ENCODE results near the gene FCSK. TPM values are rescaled to one million over a fixed set of nuclear protein-coding genes. Genes with fewer than 3 reads are reported as not detected.

Gene FCSK
- total RNA-seq, 3 donors from 2014 or later (not counting 1 experiment from before 2014, with no cell fraction given) = 28.5 to 33.0 (median 29.6) TPM

DNA sequence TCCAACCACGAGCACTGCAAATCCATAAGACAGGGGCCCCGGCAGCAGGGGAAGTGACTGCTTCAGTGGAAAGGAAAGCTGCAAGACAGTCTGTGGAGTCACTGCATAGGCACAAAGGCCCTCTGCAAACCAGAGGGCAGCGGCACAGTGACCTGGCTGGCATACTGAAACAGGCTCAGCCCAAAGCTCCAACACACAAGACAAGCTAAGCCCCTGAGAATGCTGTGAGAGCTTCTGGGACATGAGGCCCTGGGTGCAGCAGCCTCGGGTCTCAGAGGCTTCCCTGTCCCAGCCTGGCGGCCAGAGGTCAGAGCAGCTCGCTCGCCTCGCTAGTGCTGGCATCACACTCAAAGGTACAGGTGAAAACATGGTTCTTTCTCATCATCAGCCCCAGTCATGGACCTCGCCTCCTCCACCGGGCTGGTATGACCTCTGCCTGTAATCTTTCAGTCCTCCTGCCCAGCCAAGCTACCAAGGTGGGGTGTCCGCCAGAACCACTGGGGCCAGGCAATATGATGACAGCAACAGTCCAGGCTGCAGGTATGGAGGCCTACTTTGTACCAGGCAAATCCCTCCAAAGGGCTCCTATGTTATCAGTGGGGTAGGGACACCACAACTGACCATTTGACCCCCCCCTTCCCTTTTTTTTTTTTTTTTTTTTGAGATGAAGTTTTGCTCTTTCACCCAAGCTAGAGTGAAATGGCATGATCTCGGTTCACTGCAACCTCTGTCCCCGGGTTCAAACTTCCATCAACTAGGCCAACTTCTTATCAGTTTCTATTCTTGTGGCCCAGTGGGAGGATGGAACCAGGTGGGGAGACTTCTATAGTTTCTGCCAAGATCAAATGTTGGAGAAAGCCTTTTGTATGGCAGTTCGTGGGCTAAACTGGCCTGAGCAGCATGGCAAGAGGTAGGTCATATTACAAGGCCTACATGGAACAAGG, 34.7 kb upstream of the FCSK start:
- no peaks in the 10 kb centered on the region for H3K9me3 Mint-ChIP-seq
- Histone ChIP-seq H3K4me3 (ENCODE audit: low read length) (no peak overlapping the region), H3K36me3 (ENCODE audit: control insufficient read depth, insufficient read depth, low read length) (peaks cover 2% of the 10 kb centered on the region), H3K9me3 (ENCODE audit: control insufficient read depth, insufficient read depth, low read length) (no peaks in the 10 kb centered on the region), H3K4me1 (ENCODE audit: control insufficient read depth, insufficient read depth, low read length) (peaks cover 15% of the 10 kb centered on the region), H3K27ac (ENCODE audit: low read length) (no peak overlapping the region), H3K27me3 (ENCODE audit: control insufficient read depth, insufficient read depth, low read length) (no peaks in the 10 kb centered on the region)
- no peak overlapping the region for H3K4me3 Mint-ChIP-seq
- H3K36me3 Mint-ChIP-seq = no peaks in the 10 kb centered on the region
- H3K27ac Mint-ChIP-seq = no peak overlapping the region
- ATAC-seq (no peak), DNase-seq (no peak)
- intact Hi-C loops (cut with micrococcal nuclease) = no loop called here
- 87% methylated on average over 14 of the region's 14 CpGs for WGBS (ENCODE audit: insufficient coverage)
- no peak for TF ChIP-seq CTCF (IDR thresholded peaks at IDR 0.05)
- H3K27me3 Mint-ChIP-seq (ENCODE audit: low read depth in 2 of 2) = no peaks in the 10 kb centered on the region
- H3K4me1 Mint-ChIP-seq = peaks cover 10 to 28% of the 10 kb centered on the region in 2 donors

DNA sequence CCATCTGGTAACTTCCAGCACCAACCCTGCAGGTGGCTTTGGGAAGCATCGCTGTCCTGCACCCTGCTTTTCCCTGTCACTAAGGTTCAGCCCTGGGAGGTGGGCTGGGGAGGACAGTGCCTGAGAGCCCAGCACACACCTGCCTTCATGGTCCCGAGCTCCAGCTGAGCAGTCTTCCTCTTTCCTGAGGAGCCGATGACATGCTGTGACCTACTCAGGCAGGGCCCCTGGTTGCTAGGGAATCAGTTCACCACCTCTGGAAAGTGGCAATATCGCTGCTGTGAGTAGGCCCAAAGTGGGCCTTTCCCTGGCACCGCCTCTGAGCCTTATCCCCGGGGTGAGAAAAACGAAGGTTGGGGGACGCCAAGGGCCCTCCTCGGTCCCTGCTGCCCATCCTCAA, 33.4 kb upstream of the FCSK start:
- H3K4me3 ChIP-seq (ENCODE audit: low read length) = no peak overlapping the region
- no peak for DNase-seq
- TF ChIP-seq CTCF (IDR thresholded peaks at IDR 0.05) = no peak
- peaks cover 10 to 33% of the 10 kb centered on the region in 2 donors for H3K4me1 Mint-ChIP-seq
- H3K9me3 ChIP-seq (ENCODE audit: control insufficient read depth, insufficient read depth, low read length) = no peaks in the 10 kb centered on the region
- H3K4me1 ChIP-seq (ENCODE audit: control insufficient read depth, insufficient read depth, low read length) = peaks cover 15% of the 10 kb centered on the region
- 96% methylated on average over 9 of the region's 9 CpGs for WGBS (ENCODE audit: insufficient coverage)
- no peak overlapping the region for H3K27ac Mint-ChIP-seq
- no peak overlapping the region for H3K27ac ChIP-seq (ENCODE audit: low read length)
- no peaks in the 10 kb centered on the region for H3K9me3 Mint-ChIP-seq
- no peak for ATAC-seq
- H3K27me3 Mint-ChIP-seq (ENCODE audit: low read depth in 2 of 2) = no peaks in the 10 kb centered on the region
- H3K4me3 Mint-ChIP-seq = no peak overlapping the region
- peaks cover 5% of the 10 kb centered on the region for H3K36me3 ChIP-seq (ENCODE audit: control insufficient read depth, insufficient read depth, low read length)
- intact Hi-C loops (cut with micrococcal nuclease) = no loop called here
- no peaks in the 10 kb centered on the region for H3K27me3 ChIP-seq (ENCODE audit: control insufficient read depth, insufficient read depth, low read length)
- H3K36me3 Mint-ChIP-seq = no peaks in the 10 kb centered on the region

- Mint-ChIP-seq H3K4me1 (peaks cover 10 to 33% of the 10 kb centered on the region in 2 donors), H3K27me3 (ENCODE audit: low read depth in 2 of 2) (no peaks in the 10 kb centered on the region), H3K4me3 (no peak overlapping the region), H3K27ac (no peak overlapping the region), H3K9me3 (no peaks in the 10 kb centered on the region), H3K36me3 (no peaks in the 10 kb centered on the region)
- ATAC-seq (no peak), DNase-seq (no peak)
- Histone ChIP-seq H3K9me3 (ENCODE audit: control insufficient read depth, insufficient read depth, low read length) (no peaks in the 10 kb centered on the region), H3K4me3 (ENCODE audit: low read length) (no peak overlapping the region), H3K36me3 (ENCODE audit: control insufficient read depth, insufficient read depth, low read length) (peaks cover 5% of the 10 kb centered on the region), H3K4me1 (ENCODE audit: control insufficient read depth, insufficient read depth, low read length) (peaks cover 15% of the 10 kb centered on the region), H3K27ac (ENCODE audit: low read length) (no peak overlapping the region), H3K27me3 (ENCODE audit: control insufficient read depth, insufficient read depth, low read length) (no peaks in the 10 kb centered on the region)
- 98% methylated on average over 10 of the region's 11 CpGs for WGBS (ENCODE audit: insufficient coverage)
- intact Hi-C loops (cut with micrococcal nuclease) = no loop called here
- no peak for TF ChIP-seq CTCF (IDR thresholded peaks at IDR 0.05)
Measured at GRCh38 chr16:70421473-70422311, 32.7 kb upstream of the FCSK start.

Data from natural killer cell (primary cell).